Gastroesophageal sphincter (tissue), 3 donors: ENCODE results near the gene YTHDF1.

ENCODE experiments used
- CTCF ChIP-seq, 4 experiments: fragments of 200-600 bp in 2 of 4; fragments of 450-650 bp in 2 of 4; sonication (generic) in 1 of 4; IDR thresholded peaks; one replicate each; pipeline ENCODE4 v1.5.1; 2017 to 2019; ENCODE audit warnings: antibody characterized with exemption in 4 of 4, mild to moderate bottlenecking in 2 of 4, moderate library complexity in 2 of 4
- EP300 ChIP-seq: sonication (generic); formaldehyde crosslinking; IDR thresholded peaks from one replicate; pipeline ENCODE4 v1.6.1; 2017; ENCODE audit warnings: antibody characterized with exemption, mild to moderate bottlenecking

GRCh38 chr20:63163171-63163570 lies 52.8 kb downstream of the YTHDF1 start:
- TF ChIP-seq CTCF (IDR thresholded peaks at IDR 0.05): no peak
- no peak for TF ChIP-seq EP300
